ENCODE data around the gene LGI4. TPM values are rescaled to one million over a fixed set of nuclear protein-coding genes. Genes with fewer than 3 reads are reported as not detected.

The LGI4 gene
- total RNA-seq, 1 donor from 2014 or later, result 0.20 TPM

DNA sequence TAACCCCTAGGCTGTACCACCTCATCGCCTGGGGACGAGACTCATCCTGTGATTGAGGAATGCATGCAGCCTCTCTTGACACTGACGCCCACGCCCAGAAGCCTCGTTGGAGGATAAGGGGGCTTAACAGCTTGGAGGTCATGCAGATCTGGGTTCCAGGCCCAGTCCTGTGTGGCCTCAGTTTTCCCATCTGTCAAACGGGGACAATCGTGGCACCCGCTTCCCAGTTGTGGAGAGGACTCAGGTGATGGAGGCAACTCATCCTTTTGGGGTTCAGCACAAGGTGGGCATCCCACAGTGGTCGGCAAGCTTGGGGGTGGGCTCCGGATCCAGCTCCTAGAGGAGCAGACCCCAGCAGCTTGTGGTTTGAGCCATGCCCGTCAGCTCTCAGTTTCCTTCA, 1.4 kb upstream of the LGI4 start:
- no peak overlapping the region for H3K4me2 ChIP-seq (ENCODE audit: low read length)
- H3K27me3 ChIP-seq (ENCODE audit: insufficient read depth, low read length), result peaks cover 3% of the 10 kb centered on the region
- H3K9me3 ChIP-seq (ENCODE audit: insufficient read depth, low read depth, low read length), result no peaks in the 10 kb centered on the region
- no peak overlapping the region for H3K4me3 Mint-ChIP-seq (ENCODE audit: unreplicated experiment)
- no peak overlapping the region for H2AFZ ChIP-seq (ENCODE audit: low read depth, low read length)
- peaks cover 8% of the 10 kb centered on the region for H3K9me3 Mint-ChIP-seq (ENCODE audit: unreplicated experiment)
- no peak overlapping the region for H3K27ac ChIP-seq (ENCODE audit: low read depth, low read length)
- no peak for DNase-seq (ENCODE audit: low read depth)
- no peaks in the 10 kb centered on the region for H4K20me1 ChIP-seq (ENCODE audit: insufficient read depth, low read length)
- peaks cover 7% of the 10 kb centered on the region for H3K4me1 Mint-ChIP-seq (ENCODE audit: low read depth, unreplicated experiment)
- no peak for TF ChIP-seq EZH2 (IDR thresholded peaks at IDR 0.05; ENCODE audit: insufficient read depth, low read length)
- TF ChIP-seq, protein P1, sequence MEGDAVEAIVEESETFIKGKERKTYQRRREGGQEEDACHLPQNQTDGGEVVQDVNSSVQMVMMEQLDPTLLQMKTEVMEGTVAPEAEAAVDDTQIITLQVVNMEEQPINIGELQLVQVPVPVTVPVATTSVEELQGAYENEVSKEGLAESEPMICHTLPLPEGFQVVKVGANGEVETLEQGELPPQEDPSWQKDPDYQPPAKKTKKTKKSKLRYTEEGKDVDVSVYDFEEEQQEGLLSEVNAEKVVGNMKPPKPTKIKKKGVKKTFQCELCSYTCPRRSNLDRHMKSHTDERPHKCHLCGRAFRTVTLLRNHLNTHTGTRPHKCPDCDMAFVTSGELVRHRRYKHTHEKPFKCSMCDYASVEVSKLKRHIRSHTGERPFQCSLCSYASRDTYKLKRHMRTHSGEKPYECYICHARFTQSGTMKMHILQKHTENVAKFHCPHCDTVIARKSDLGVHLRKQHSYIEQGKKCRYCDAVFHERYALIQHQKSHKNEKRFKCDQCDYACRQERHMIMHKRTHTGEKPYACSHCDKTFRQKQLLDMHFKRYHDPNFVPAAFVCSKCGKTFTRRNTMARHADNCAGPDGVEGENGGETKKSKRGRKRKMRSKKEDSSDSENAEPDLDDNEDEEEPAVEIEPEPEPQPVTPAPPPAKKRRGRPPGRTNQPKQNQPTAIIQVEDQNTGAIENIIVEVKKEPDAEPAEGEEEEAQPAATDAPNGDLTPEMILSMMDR (IDR thresholded peaks at IDR 0.05; ENCODE audit: insufficient read depth, low read depth, low read length), result no peak
- H3K36me3 Mint-ChIP-seq (ENCODE audit: low read depth, unreplicated experiment), result no peaks in the 10 kb centered on the region
- H3K4me1 ChIP-seq (ENCODE audit: insufficient read depth, low read length), result peaks cover 4% of the 10 kb centered on the region
- H3K27me3 Mint-ChIP-seq (ENCODE audit: low read depth, unreplicated experiment), result peaks cover 20% of the 10 kb centered on the region
- no peaks in the 10 kb centered on the region for H3K79me2 ChIP-seq (ENCODE audit: insufficient read depth, low read length)
- FAIRE-seq, result no peak
- no peak overlapping the region for H3K4me3 ChIP-seq (ENCODE audit: insufficient read depth, low read depth, low read length)
- H3K9ac ChIP-seq (ENCODE audit: low read length), result no peak overlapping the region
- H3K27ac Mint-ChIP-seq (ENCODE audit: unreplicated experiment), result no peak overlapping the region
- no peaks in the 10 kb centered on the region for H3K36me3 ChIP-seq (ENCODE audit: insufficient read depth, low read length)

DNA sequence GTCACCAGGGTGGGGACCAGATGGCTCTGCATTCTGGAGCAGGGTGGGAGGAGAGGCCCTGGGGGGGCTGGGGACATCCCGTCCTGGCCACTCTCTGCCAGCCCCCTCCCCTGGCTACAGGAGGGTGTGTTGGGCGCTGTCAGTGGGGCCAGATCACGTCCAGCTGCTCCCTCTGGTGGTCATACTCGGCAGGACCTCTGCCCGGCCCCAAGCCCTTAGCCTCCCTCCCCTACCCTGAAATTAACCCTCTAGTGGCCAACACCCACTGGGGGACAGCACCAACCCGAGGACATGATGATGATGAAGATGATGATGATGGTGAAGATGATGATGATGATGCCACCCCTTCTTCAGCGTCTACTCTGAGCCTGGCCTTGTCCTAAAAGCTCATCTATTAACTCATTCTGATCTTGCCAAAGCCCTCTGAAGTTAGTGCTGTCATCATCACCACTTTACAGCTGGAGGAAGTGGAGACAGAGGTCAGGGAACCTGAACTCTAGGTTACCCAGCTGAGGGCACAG, 590 bp upstream of the LGI4 start:
- Histone ChIP-seq H4K20me1 (ENCODE audit: insufficient read depth, low read length) (no peaks in the 10 kb centered on the region), H3K4me2 (ENCODE audit: low read length) (no peak overlapping the region), H3K9me3 (ENCODE audit: insufficient read depth, low read depth, low read length) (no peaks in the 10 kb centered on the region), H3K4me3 (ENCODE audit: insufficient read depth, low read depth, low read length) (no peak overlapping the region), H3K27ac (ENCODE audit: low read depth, low read length) (no peak overlapping the region), H3K9ac (ENCODE audit: low read length) (no peak overlapping the region), H3K27me3 (ENCODE audit: insufficient read depth, low read length) (peaks cover 3% of the 10 kb centered on the region), H3K4me1 (ENCODE audit: insufficient read depth, low read length) (peaks cover 4% of the 10 kb centered on the region), H3K36me3 (ENCODE audit: insufficient read depth, low read length) (no peaks in the 10 kb centered on the region), H3K79me2 (ENCODE audit: insufficient read depth, low read length) (no peaks in the 10 kb centered on the region), H2AFZ (ENCODE audit: low read depth, low read length) (no peak overlapping the region)
- Mint-ChIP-seq H3K4me1 (ENCODE audit: low read depth, unreplicated experiment) (peaks cover 7% of the 10 kb centered on the region), H3K27ac (ENCODE audit: unreplicated experiment) (no peak overlapping the region), H3K9me3 (ENCODE audit: unreplicated experiment) (peaks cover 8% of the 10 kb centered on the region), H3K27me3 (ENCODE audit: low read depth, unreplicated experiment) (peaks cover 23% of the 10 kb centered on the region), H3K4me3 (ENCODE audit: unreplicated experiment) (no peak overlapping the region), H3K36me3 (ENCODE audit: low read depth, unreplicated experiment) (no peaks in the 10 kb centered on the region)
- DNase-seq (ENCODE audit: low read depth) (peak; percentile 20), FAIRE-seq (no peak)
- no peak for TF ChIP-seq EZH2 (IDR thresholded peaks at IDR 0.05; ENCODE audit: insufficient read depth, low read length)
- TF ChIP-seq, protein P1 (IDR thresholded peaks at IDR 0.05; ENCODE audit: insufficient read depth, low read depth, low read length), result peak; percentile 48

- Histone ChIP-seq H3K9ac (ENCODE audit: low read length) (no peak overlapping the region), H4K20me1 (ENCODE audit: insufficient read depth, low read length) (no peaks in the 10 kb centered on the region), H3K79me2 (ENCODE audit: insufficient read depth, low read length) (no peaks in the 10 kb centered on the region), H3K27ac (ENCODE audit: low read depth, low read length) (no peak overlapping the region), H3K4me1 (ENCODE audit: insufficient read depth, low read length) (no peaks in the 10 kb centered on the region), H3K36me3 (ENCODE audit: insufficient read depth, low read length) (no peaks in the 10 kb centered on the region), H3K4me3 (ENCODE audit: insufficient read depth, low read depth, low read length) (no peak overlapping the region), H3K27me3 (ENCODE audit: insufficient read depth, low read length) (peaks cover 5% of the 10 kb centered on the region), H2AFZ (ENCODE audit: low read depth, low read length) (no peak overlapping the region), H3K9me3 (ENCODE audit: insufficient read depth, low read depth, low read length) (no peaks in the 10 kb centered on the region), H3K4me2 (ENCODE audit: low read length) (no peak overlapping the region)
- TF ChIP-seq, protein P1 (IDR thresholded peaks at IDR 0.05; ENCODE audit: insufficient read depth, low read depth, low read length), result no peak
- TF ChIP-seq EZH2 (IDR thresholded peaks at IDR 0.05; ENCODE audit: insufficient read depth, low read length), result no peak
- H3K9me3 Mint-ChIP-seq (ENCODE audit: unreplicated experiment), result peaks cover 8% of the 10 kb centered on the region
- H3K27ac Mint-ChIP-seq (ENCODE audit: unreplicated experiment), result no peak overlapping the region
- DNase-seq (ENCODE audit: low read depth) (no peak), FAIRE-seq (no peak)
- H3K4me1 Mint-ChIP-seq (ENCODE audit: low read depth, unreplicated experiment), result peaks cover 7% of the 10 kb centered on the region
- H3K4me3 Mint-ChIP-seq (ENCODE audit: unreplicated experiment), result no peak overlapping the region
- H3K36me3 Mint-ChIP-seq (ENCODE audit: low read depth, unreplicated experiment), result no peaks in the 10 kb centered on the region
- peaks cover 24% of the 10 kb centered on the region for H3K27me3 Mint-ChIP-seq (ENCODE audit: low read depth, unreplicated experiment)
Measured at GRCh38 chr19:35133826-35134225, 1.0 kb downstream of the LGI4 start.
